Keratinocyte (primary cell): ENCODE results near the gene LRIG3. TPM values are rescaled to one million over a fixed set of nuclear protein-coding genes. Genes with fewer than 3 reads are reported as not detected.

ENCODE experiments used
- DNase-seq: peaks from one replicate; pipeline ENCODE4 v3.0.0-alpha.2; 2011; ENCODE audit warnings: low read depth, missing footprints, low spot score
- FAIRE-seq: peaks from 2 replicates; lab custom pipeline; 2011; peaks lifted over from hg19 to GRCh38; lab: Jason Lieb, UNC
- H2AFZ ChIP-seq: 2 replicates; pipeline ENCODE4 v1.6.0; 2012; ENCODE audit warnings: low read length, control low read depth, inconsistent platforms; ENCODE audit not compliant: control insufficient read depth
- H3K27ac ChIP-seq: 2 replicates; pipeline ENCODE4 v1.5.1; 2011; ENCODE audit warnings: low read length; ENCODE audit not compliant: control insufficient read depth, insufficient read depth
- H3K27me3 ChIP-seq: 3 replicates; pipeline ENCODE4 v1.6.0; 2011; ENCODE audit warnings: low read length; ENCODE audit not compliant: control insufficient read depth, insufficient read depth; ENCODE audit errors: extremely low read depth
- H3K36me3 ChIP-seq, 2 experiments: 2 replicates in 1 of 2; 3 replicates in 1 of 2; pipeline ENCODE4 v1.5.1; 2011; ENCODE audit warnings: low read length in 2 of 2, mild to moderate bottlenecking in 1 of 2; ENCODE audit not compliant: control insufficient read depth in 2 of 2, insufficient read depth in 2 of 2; ENCODE audit errors: extremely low read depth in 1 of 2
- H3K4me1 ChIP-seq: 3 replicates; pipeline ENCODE4 v1.5.1; 2011; ENCODE audit warnings: low read length; ENCODE audit not compliant: control insufficient read depth, insufficient read depth; ENCODE audit errors: extremely low read depth
- H3K4me2 ChIP-seq: 3 replicates; pipeline ENCODE4 v1.6.0; 2011; ENCODE audit warnings: low read depth, low read length; ENCODE audit not compliant: control insufficient read depth, insufficient read depth; ENCODE audit errors: extremely low read depth
- H3K4me3 ChIP-seq, 3 experiments: fragments of 200-600 bp in 1 of 3; sonication (generic) in 1 of 3; 2 replicates in 2 of 3; 3 replicates in 1 of 3; pipeline ENCODE4 v1.5.1; 2011 to 2016; ENCODE audit warnings: low read length in 3 of 3, mild to moderate bottlenecking in 3 of 3, control low read depth in 2 of 3, inconsistent platforms in 1 of 3, low read depth in 1 of 3, mixed read lengths in 1 of 3, mixed run types in 1 of 3, moderate library complexity in 1 of 3; ENCODE audit not compliant: control insufficient read depth in 2 of 3, insufficient read depth in 2 of 3; ENCODE audit errors: extremely low read depth in 1 of 3
- H3K79me2 ChIP-seq: 2 replicates; pipeline ENCODE4 v1.6.0; 2012; ENCODE audit warnings: low read length; ENCODE audit not compliant: control insufficient read depth, insufficient read depth
- H3K9ac ChIP-seq: 3 replicates; pipeline ENCODE4 v1.6.0; 2011; ENCODE audit warnings: low read length; ENCODE audit not compliant: control insufficient read depth, insufficient read depth; ENCODE audit errors: extremely low read depth
- H3K9me1 ChIP-seq: 3 replicates; pipeline ENCODE4 v1.6.0; 2011; ENCODE audit warnings: low read length; ENCODE audit not compliant: control insufficient read depth, insufficient read depth; ENCODE audit errors: extremely low read depth
- H3K9me3 ChIP-seq: 2 replicates; pipeline ENCODE4 v1.5.1; 2012; ENCODE audit warnings: low read depth, low read length; ENCODE audit not compliant: control insufficient read depth
- H4K20me1 ChIP-seq: 3 replicates; pipeline ENCODE4 v1.6.0; 2011; ENCODE audit warnings: low read length; ENCODE audit not compliant: control insufficient read depth, insufficient read depth; ENCODE audit errors: extremely low read depth
- CTCF ChIP-seq, 3 experiments: IDR thresholded peaks in 1 of 3; conservative IDR thresholded peaks in 1 of 3; optimal IDR thresholded peaks in 1 of 3; 2 replicates in 2 of 3; 3 replicates in 1 of 3; pipeline versions ENCODE3 to v1.5.1; 2011; ENCODE audit warnings: low read length in 3 of 3, mild to moderate bottlenecking in 3 of 3, moderate library complexity in 2 of 3, control low read depth in 1 of 3, inconsistent platforms in 1 of 3; ENCODE audit not compliant: insufficient read depth in 2 of 3; ENCODE audit errors: extremely low read depth in 1 of 3
- EZH2 ChIP-seq: IDR thresholded peaks from one replicate; pipeline ENCODE4 v1.6.1; 2012; ENCODE audit warnings: inconsistent platforms, mild to moderate bottlenecking, low read length, moderate library complexity
- dilution Hi-C: fragments of 300-500 bp; cut with MboI; formaldehyde crosslinking; loops from one replicate; pipeline ENCODE4 v1.7.0; 2020; ENCODE audit warnings: low sequenced_read_pairs; ENCODE audit not compliant: extremely low pct_ligation_motif_present
- polyA plus RNA-seq, 5 experiments: library from polyadenylated mRNA; depleted of rRNA in 3 of 5; stranded (reverse) in 3 of 5; stranded (forward) in 1 of 5; unstranded in 1 of 5; fragments of >200 nt; gene quantifications; 1 replicate in 1 of 5; 2 replicates in 3 of 5; 3 replicates in 1 of 5; pipeline versions ENCODE4 v1.2.1 to v1.2.3, GENCODE V29; 2011 to 2012; ENCODE audit warnings: missing spikeins in 2 of 5, low read depth in 1 of 5, low replicate concordance in 1 of 5

The LRIG3 gene
- polyA plus RNA-seq, 1 donor (not counting 4 experiments of a cell fraction or from before 2014, with no cell fraction given), result 30.9 TPM

GRCh38 chr12:58925111-58925611 lies 4.9 kb upstream of the LRIG3 start:
- TF ChIP-seq CTCF (optimal IDR thresholded peaks at IDR 0.05 in 1 of 3, IDR thresholded peaks at IDR 0.05 in 1 of 3, conservative IDR thresholded peaks at IDR 0.05 in 1 of 3; ENCODE audit: extremely low read depth in 1 of 3, insufficient read depth in 2 of 3, low read length in 3 of 3), result no peak
- no peak for TF ChIP-seq EZH2
- dilution Hi-C loops, result no loop called here
- Histone ChIP-seq H3K9me3 (no peaks in the 10 kb centered on the region), H3K4me2 (peak overlapping the region; percentile 2), H3K4me1 (peaks cover 20% of the 10 kb centered on the region), H3K79me2 (peaks cover under 1% of the 10 kb centered on the region), H3K4me3 (no peak overlapping the region), H3K27me3 (no peaks in the 10 kb centered on the region), H3K27ac (no peak overlapping the region), H3K9ac (no peak overlapping the region), H3K36me3 (no peaks in the 10 kb centered on the region), H4K20me1 (no peaks in the 10 kb centered on the region), H3K9me1 (no peaks in the 10 kb centered on the region), H2AFZ (no peak overlapping the region)
- DNase-seq (no peak), FAIRE-seq (peak; percentile 77)

- TF ChIP-seq CTCF (optimal IDR thresholded peaks at IDR 0.05 in 1 of 3, IDR thresholded peaks at IDR 0.05 in 1 of 3, conservative IDR thresholded peaks at IDR 0.05 in 1 of 3; ENCODE audit: extremely low read depth in 1 of 3, insufficient read depth in 2 of 3, low read length in 3 of 3), result no peak
- TF ChIP-seq EZH2, result no peak
- FAIRE-seq, result no peak
Measured at GRCh38 chr12:58924652-58925051, 4.3 kb upstream of the LRIG3 start.

More at GRCh38 chr12:58924652-58925051, 4.3 kb upstream of the LRIG3 start:
- Histone ChIP-seq H4K20me1 (no peaks in the 10 kb centered on the region), H3K4me1 (peaks cover 20% of the 10 kb centered on the region), H3K4me2 (no peak overlapping the region), H2AFZ (no peak overlapping the region), H3K27me3 (no peaks in the 10 kb centered on the region), H3K79me2 (peaks cover 5% of the 10 kb centered on the region), H3K4me3 (no peak overlapping the region), H3K27ac (no peak overlapping the region), H3K9me3 (no peaks in the 10 kb centered on the region), H3K9me1 (no peaks in the 10 kb centered on the region), H3K9ac (no peak overlapping the region), H3K36me3 (no peaks in the 10 kb centered on the region)
- no peak for DNase-seq
- dilution Hi-C loops, result no loop called here
